Colonic mucosa (tissue), 4 donors: ENCODE data around the gene ELAPOR1. TPM values are rescaled to one million over a fixed set of nuclear protein-coding genes. Genes with fewer than 3 reads are reported as not detected.

Experiments used
- DNase-seq: peaks from one replicate; pipeline ENCODE4 v3.0.0-alpha.2; 2020
- H3K27ac ChIP-seq: fragments of 200-600 bp; one replicate; pipeline ENCODE4 v1.8.0; 2021
- H3K27me3 ChIP-seq: fragments of 200-600 bp; one replicate; pipeline ENCODE4 v1.8.0; 2021
- H3K36me3 ChIP-seq: fragments of 200-600 bp; one replicate; pipeline ENCODE4 v1.8.0; 2021
- H3K4me1 ChIP-seq: fragments of 200-600 bp; one replicate; pipeline ENCODE4 v1.8.0; 2021; ENCODE audit warnings: mild to moderate bottlenecking
- H3K4me3 ChIP-seq: fragments of 200-600 bp; one replicate; pipeline ENCODE4 v1.8.0; 2021
- H3K9ac ChIP-seq, 2 donors: one replicate each; pipeline ENCODE4 v1.7.0; 2013; ENCODE audit warnings: control low read depth in 2 of 2, low read depth in 2 of 2, low read length in 2 of 2
- H3K9me3 ChIP-seq: fragments of 200-600 bp; one replicate; pipeline ENCODE4 v1.8.0; 2021
- CTCF ChIP-seq: fragments of 200-600 bp; IDR thresholded peaks from one replicate; pipeline ENCODE4 v1.8.0; 2022; ENCODE audit warnings: antibody characterized with exemption, mild to moderate bottlenecking
- intact Hi-C: fragments of 100-400 bp; cut with DNase I; formaldehyde crosslinking; loops from one replicate; pipeline ENCODE4 v1.14.1; 2022
- total RNA-seq, 2 donors: library from RNA; stranded (reverse); fragmentation: NEBNext Ultra II Directional in 1 of 2; extraction: Animal tissue kit (Norgen Biotek cat#: 25700) in 1 of 2; gene quantifications; one replicate each; pipeline ENCODE4 v1.2.1, GENCODE V29; 2021
- donor health status: healthy.
- donor health status: DM: no; HTN: no; CAD: no.
- donor health status: DM: no; HTN: no; CAD: no.

Gene ELAPOR1
- total RNA-seq, 2 donors from 2014 or later, result 110 to 163 TPM

- Histone ChIP-seq H3K4me3 (peak within 1 kb of the TSS; percentile 78), H3K9ac (peak within 1 kb of the TSS; percentile 80 to 83), H3K27me3 (no peaks in the 10 kb centered on the region), H3K9me3 (no peaks in the 10 kb centered on the region), H3K4me1 (peaks cover 5% of the 10 kb centered on the region), H3K36me3 (no peaks in the 10 kb centered on the region), H3K27ac (peak within 1 kb of the TSS; percentile 90)
- peak; percentile 95 for DNase-seq
- intact Hi-C loops, result no loop called here
- TF ChIP-seq CTCF, result no peak
Measured at GRCh38 chr1:109075531-109076490, 38.1 kb upstream of the ELAPOR1 start, which contains the start of gene TAF13. TSS of gene TAF13 (minus strand) at chr1:109076003. CDS start at chr1:109075947, 56 bp downstream.

- no peaks in the 10 kb centered on the region for H3K36me3 ChIP-seq
- intact Hi-C loops, result no loop called here
- no peak for DNase-seq
- H3K9me3 ChIP-seq, result no peaks in the 10 kb centered on the region
- no peak overlapping the region for H3K4me3 ChIP-seq
- no peak overlapping the region for H3K9ac ChIP-seq
- H3K27ac ChIP-seq, result no peak overlapping the region
- TF ChIP-seq CTCF, result no peak
- H3K4me1 ChIP-seq, result peaks cover 5% of the 10 kb centered on the region
- no peaks in the 10 kb centered on the region for H3K27me3 ChIP-seq
Measured at GRCh38 chr1:109078317-109078716, 35.6 kb upstream of the ELAPOR1 start.

- H3K4me3 ChIP-seq, result no peak overlapping the region
- no peaks in the 10 kb centered on the region for H3K27me3 ChIP-seq
- intact Hi-C loops, result no loop called here
- no peak for TF ChIP-seq CTCF
- no peak overlapping the region for H3K9ac ChIP-seq
- no peaks in the 10 kb centered on the region for H3K9me3 ChIP-seq
- no peak for DNase-seq
- peaks cover 5% of the 10 kb centered on the region for H3K4me1 ChIP-seq
- H3K36me3 ChIP-seq, result no peaks in the 10 kb centered on the region
- no peak overlapping the region for H3K27ac ChIP-seq
Measured at GRCh38 chr1:109079240-109079622, 34.7 kb upstream of the ELAPOR1 start.

- Histone ChIP-seq H3K9me3 (no peaks in the 10 kb centered on the region), H3K27me3 (no peaks in the 10 kb centered on the region), H3K4me3 (no peak overlapping the region), H3K4me1 (no peaks in the 10 kb centered on the region), H3K27ac (no peak overlapping the region), H3K36me3 (no peaks in the 10 kb centered on the region), H3K9ac (no peak overlapping the region)
- no peak for DNase-seq
- TF ChIP-seq CTCF, result no peak
- intact Hi-C loops, result no loop called here
Measured at GRCh38 chr1:109080441-109081082, 33.4 kb upstream of the ELAPOR1 start.

- H3K27ac ChIP-seq, result no peak overlapping the region
- intact Hi-C loops, result no loop called here
Measured at GRCh38 chr1:109083501-109083900, 30.4 kb upstream of the ELAPOR1 start.

More at GRCh38 chr1:109083501-109083900, 30.4 kb upstream of the ELAPOR1 start:
- Histone ChIP-seq H3K9me3 (no peaks in the 10 kb centered on the region), H3K27me3 (no peaks in the 10 kb centered on the region), H3K4me1 (no peaks in the 10 kb centered on the region), H3K4me3 (no peak overlapping the region), H3K9ac (no peak overlapping the region), H3K36me3 (no peaks in the 10 kb centered on the region)
- DNase-seq, result no peak
- TF ChIP-seq CTCF, result no peak
